Endothelial cell of umbilical vein (primary cell): Measurements from ENCODE around the gene MUTYH. TPM values are rescaled to one million over a fixed set of nuclear protein-coding genes. Genes with fewer than 3 reads are reported as not detected.

Source experiments
- Bru-seq: library from RNA; stranded (reverse); fragments of 400-500 nt; gene quantifications from one replicate; lab custom pipeline; 2021; lab: Mats Ljungman, UMichigan
- BruChase-seq, 2 experiments: library from RNA; stranded (reverse); fragments of 400-500 nt; gene quantifications; one replicate each; lab custom pipeline; 2021; lab: Mats Ljungman, UMichigan
- BruUV-seq: library from RNA; stranded (reverse); fragments of 400-500 nt; replicated peaks from 2 replicates; lab custom pipeline; 2021; lab: Mats Ljungman, UMichigan
- CTCF ChIA-PET: fragments of 300-600, 350-600 bp; sonication (Branson Sonifier 250); formaldehyde crosslinking; loops from one replicate; lab custom pipeline; 2021; ENCODE audit warnings: antibody characterized with exemption, inconsistent platforms; lab: Charles Lee
- POLR2A ChIA-PET: fragments of 300-600, 350-600 bp; sonication (Branson Sonifier 250); formaldehyde crosslinking; loops from one replicate; lab custom pipeline; 2021; ENCODE audit warnings: antibody characterized with exemption, inconsistent platforms; lab: Charles Lee
- DNase-seq: peaks from one replicate; pipeline ENCODE4 v3.0.0-alpha.2; 2011; ENCODE audit warnings: low read depth, low spot score
- FAIRE-seq: peaks from 2 replicates; lab custom pipeline; 2011; peaks lifted over from hg19 to GRCh38; lab: Jason Lieb, UNC
- H2AFZ ChIP-seq: 2 replicates; pipeline ENCODE4 v1.6.0; 2012; ENCODE audit warnings: low read depth, low read length, control low read depth, inconsistent platforms
- H3K27ac ChIP-seq: 2 replicates; pipeline ENCODE4 v1.5.1; 2011; ENCODE audit warnings: low read depth, mild to moderate bottlenecking, control low read depth, low read length, moderate library complexity; ENCODE audit not compliant: insufficient read depth
- H3K27me3 ChIP-seq, 2 experiments: 2 replicates each; pipeline versions ENCODE4 v1.6.0 to v1.6.1; 2011; ENCODE audit warnings: low read length in 2 of 2, mixed read lengths in 1 of 2; ENCODE audit not compliant: control insufficient read depth in 2 of 2, insufficient read depth in 2 of 2
- H3K36me3 ChIP-seq, 2 experiments: 2 replicates in 1 of 2; 3 replicates in 1 of 2; pipeline ENCODE4 v1.5.1; 2011; ENCODE audit warnings: low read length in 2 of 2, mild to moderate bottlenecking in 1 of 2, moderate library complexity in 1 of 2; ENCODE audit not compliant: control insufficient read depth in 2 of 2, insufficient read depth in 2 of 2; ENCODE audit errors: extremely low read depth in 1 of 2
- H3K4me1 ChIP-seq: 3 replicates; pipeline ENCODE4 v1.5.1; 2011; ENCODE audit warnings: mild to moderate bottlenecking, low read length; ENCODE audit not compliant: control insufficient read depth, insufficient read depth; ENCODE audit errors: extremely low read depth
- H3K4me2 ChIP-seq: 2 replicates; pipeline ENCODE4 v1.6.1; 2011; ENCODE audit warnings: low read length, control low read depth, mixed read lengths; ENCODE audit not compliant: insufficient read depth
- H3K4me3 ChIP-seq, 3 experiments: fragments of 200-600 bp in 1 of 3; sonication (generic), shearing (Covaris generic) in 1 of 3; replicated peaks in 1 of 3; 2 replicates each; pipeline ENCODE4 v1.5.1; 2011 to 2016; ENCODE audit warnings: control low read depth in 3 of 3, low read length in 3 of 3, mild to moderate bottlenecking in 2 of 3, inconsistent platforms in 1 of 3, low read depth in 1 of 3, moderate library complexity in 1 of 3; ENCODE audit not compliant: insufficient read depth in 1 of 3
- H3K79me2 ChIP-seq: 2 replicates; pipeline ENCODE4 v1.6.0; 2012; ENCODE audit warnings: low read length, inconsistent platforms; ENCODE audit not compliant: control insufficient read depth, insufficient read depth
- H3K9ac ChIP-seq: replicated peaks from 2 replicates; pipeline ENCODE3; 2011; ENCODE audit warnings: low read length, control low read depth; ENCODE audit not compliant: insufficient read depth; ENCODE audit errors: extremely low read depth
- H3K9me1 ChIP-seq: replicated peaks from 3 replicates; pipeline ENCODE4 v1.6.0; 2011; ENCODE audit warnings: mild to moderate bottlenecking, low read length; ENCODE audit not compliant: control insufficient read depth, insufficient read depth; ENCODE audit errors: extremely low read depth
- H3K9me3 ChIP-seq: replicated peaks from 2 replicates; pipeline ENCODE4 v1.5.1; 2012; ENCODE audit warnings: low read length, inconsistent platforms; ENCODE audit not compliant: control insufficient read depth, insufficient read depth
- H4K20me1 ChIP-seq: replicated peaks from 2 replicates; pipeline ENCODE3; 2011; ENCODE audit warnings: mild to moderate bottlenecking, low read length; ENCODE audit not compliant: control insufficient read depth, insufficient read depth; ENCODE audit errors: extremely low read depth
- CTCF ChIP-seq, 2 donors: IDR thresholded peaks; 1 replicate in 1 of 2; 2 replicates in 1 of 2; pipeline ENCODE4 v1.5.1; 2011; ENCODE audit warnings: low read length in 2 of 2, mild to moderate bottlenecking in 2 of 2, moderate library complexity in 2 of 2, control low read depth in 1 of 2, inconsistent platforms in 1 of 2, low read depth in 1 of 2; ENCODE audit not compliant: insufficient read depth in 1 of 2; ENCODE audit errors: extremely low read depth in 1 of 2
- EZH2 ChIP-seq: IDR thresholded peaks from 2 replicates; pipeline ENCODE4 v1.6.1; 2012; ENCODE audit warnings: borderline replicate concordance, low read depth, mild to moderate bottlenecking, moderate library complexity, low read length, inconsistent platforms; ENCODE audit not compliant: severe bottlenecking
- FOS ChIP-seq: IDR thresholded peaks from 2 replicates; pipeline ENCODE4 v1.6.1; 2011; ENCODE audit warnings: mild to moderate bottlenecking, low read length, moderate library complexity, borderline replicate concordance; ENCODE audit not compliant: insufficient read depth
- GATA2 ChIP-seq: IDR thresholded peaks from 2 replicates; pipeline ENCODE4 v1.7.0; 2011; ENCODE audit warnings: low read depth, mild to moderate bottlenecking, moderate library complexity, mixed read lengths, low read length; ENCODE audit not compliant: insufficient read length, insufficient read depth
- JUN ChIP-seq: IDR thresholded peaks from 2 replicates; pipeline ENCODE4 v1.6.1; 2011; ENCODE audit warnings: borderline replicate concordance, low read depth; ENCODE audit not compliant: insufficient read length, insufficient read depth
- MAX ChIP-seq: IDR thresholded peaks from 2 replicates; pipeline ENCODE4 v1.6.1; 2011; ENCODE audit not compliant: insufficient read depth, insufficient read length
- MYC ChIP-seq: IDR thresholded peaks from one replicate; pipeline ENCODE4 v1.6.1; 2011; ENCODE audit warnings: mild to moderate bottlenecking, low read depth, low read length
- POLR2A ChIP-seq: IDR thresholded peaks from 2 replicates; pipeline ENCODE4 v1.6.1; 2012; ENCODE audit warnings: low read depth, mild to moderate bottlenecking, control low read depth, low read length
- POLR2AphosphoS5 ChIP-seq: IDR thresholded peaks from 2 replicates; pipeline ENCODE4 v1.6.1; 2012; ENCODE audit warnings: low read depth, mild to moderate bottlenecking, control low read depth, low read length, moderate library complexity; ENCODE audit not compliant: insufficient read depth
- dilution Hi-C: fragments of 300-500 bp; cut with MboI; formaldehyde crosslinking; loops from one replicate; pipeline ENCODE4 v1.15.0; 2019; ENCODE audit warnings: low sequenced_read_pairs; ENCODE audit not compliant: extremely low pct_ligation_motif_present
- intact Hi-C: fragments of 100-400 bp; cut with micrococcal nuclease; formaldehyde crosslinking; loops from one replicate; pipeline ENCODE4 v1.10.0; 2022
- long read RNA-seq: library from polyadenylated mRNA; stranded (forward); transcript quantifications from one replicate; pipeline ENCODE4 v2.0.0, GENCODE V29; 2021
- polyA minus RNA-seq, 3 experiments: library from RNA; depleted of rRNA, polyadenylated mRNA; stranded (reverse); fragments of >200 nt; gene quantifications; 1 replicate in 1 of 3; 2 replicates in 2 of 3; pipeline ENCODE4 v1.2.3, GENCODE V29; 2011
- polyA plus RNA-seq, 4 experiments: library from polyadenylated mRNA; depleted of rRNA in 3 of 4; stranded (reverse) in 3 of 4; unstranded in 1 of 4; fragments of >200 nt; gene quantifications; 2 replicates each; pipeline versions ENCODE4 v1.2.1 to v1.2.3, GENCODE V29; 2011 to 2012; ENCODE audit warnings: missing spikeins in 1 of 4
- total RNA-seq: library from RNA; stranded (reverse); gene quantifications from 2 replicates; pipeline ENCODE4 v1.2.3, GENCODE V29; 2021

MUTYH gene
- total RNA-seq: 14.3 and 16.6 TPM in 2 replicates
- 12.3 and 15.0 TPM in 2 replicates for polyA plus RNA-seq
- polyA plus RNA-seq (2011; cell fraction: cytosol; rRNA removed): 7.5 and 10.4 TPM in 2 replicates
- polyA plus RNA-seq (2011; cell fraction: nucleus; rRNA removed): 57.5 and 66.2 TPM in 2 replicates
- polyA plus RNA-seq (2012): 6.0 and 8.2 TPM in 2 replicates
- 6.1 and 9.3 TPM in 2 replicates for polyA minus RNA-seq
- polyA minus RNA-seq (2011; cell fraction: cytosol; rRNA and poly(A)+ RNA removed): 8.7 TPM
- polyA minus RNA-seq (2011; cell fraction: nucleus; rRNA and poly(A)+ RNA removed): 11.3 and 14.0 TPM in 2 replicates
- percentile 52 among the genes with signal in this experiment for Bru-seq, nascent RNA
- BruChase-seq, experiment 1, labeled RNA remaining after a 6-hour chase: percentile 51 among the genes with signal in this experiment
- percentile 52 among the genes with signal in this experiment for BruChase-seq, experiment 2, labeled RNA remaining after a 2-hour chase
- long read RNA-seq, transcript MUTYH-206 (16 exons, 1,888 nt): major isoform, 5 of 29 reads
- long read RNA-seq, partial matches to known transcripts: 6 of 29 reads
- long read RNA-seq, other reads (novel, unspliced or antisense): 13 of 29 reads

DNA sequence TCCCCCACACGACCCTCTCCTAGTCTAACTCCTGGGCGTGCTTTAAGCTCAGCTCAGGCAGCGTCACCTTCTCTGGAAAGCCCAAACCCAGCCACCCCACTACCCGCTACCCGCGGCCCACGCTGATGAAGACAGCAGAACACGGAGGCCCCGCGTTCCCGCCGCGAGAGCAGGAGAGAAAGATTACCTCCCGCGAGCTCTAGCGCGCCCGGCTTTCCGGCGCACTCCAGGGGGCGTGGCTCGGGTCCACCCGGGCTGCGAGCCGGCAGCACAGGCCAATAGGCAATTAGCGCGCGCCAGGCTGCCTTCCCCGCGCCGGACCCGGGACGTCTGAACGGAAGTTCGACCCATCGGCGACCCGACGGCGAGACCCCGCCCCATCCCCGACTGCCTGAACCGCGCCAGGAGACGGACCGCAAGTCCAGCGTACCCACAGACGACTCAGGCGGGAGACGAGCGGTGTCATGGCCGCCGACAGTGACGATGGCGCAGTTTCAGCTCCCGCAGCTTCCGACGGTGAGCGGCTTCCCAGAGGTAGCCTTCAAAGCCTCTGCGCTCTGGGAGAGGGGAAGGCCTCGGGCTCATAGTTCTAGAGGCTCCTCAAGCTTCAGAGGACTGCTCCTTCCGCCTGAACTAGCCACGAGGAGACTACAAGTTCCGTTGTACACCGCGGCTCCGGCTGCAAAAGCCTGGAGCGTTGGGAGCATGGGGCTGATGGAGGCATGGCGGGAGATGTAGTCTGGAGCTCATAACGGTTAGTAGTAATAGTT is at the start of gene MUTYH, which contains the start of gene TOE1:
TSS of gene MUTYH (minus strand) at position 652 of the 770 bp plus-strand sequence. CDS start 5,935 bp downstream, outside the sequence.
TSS of gene TOE1 (plus strand) at position 382 of the 770 bp plus-strand sequence. CDS start at position 465, 83 bp downstream.
- peak; percentile 94 for DNase-seq
- H3K79me2 ChIP-seq: peaks cover 24% of the 10 kb centered on the region
- POLR2A ChIA-PET: interaction anchor here (0.6 to 2.9 kb wide), 15 partner anchors 9 to 610 kb away, joined by 3 to 33 read pairs (median 5); partner anchors contain the start of genes CCDC163, HPDL, MMACHC and PRDX1
- no peaks in the 10 kb centered on the region for H4K20me1 ChIP-seq
- dilution Hi-C loops (no loop called here), intact Hi-C loops (loop anchor here (1.0 to 5.0 kb wide), 7 partner anchors 13 to 347 kb away; partner anchors contain the start of genes CCDC163, GPBP1L1, MMACHC and TESK2)
- CTCF ChIA-PET: interaction anchor here (0.8 to 3.5 kb wide), 16 partner anchors 9 to 549 kb away, joined by 3 to 35 read pairs (median 8); partner anchors contain the start of genes HECTD3, TESK2 and UROD
- no peak for TF ChIP-seq MAX
- no peak for TF ChIP-seq JUN
- no peak for TF ChIP-seq CTCF (IDR thresholded peaks at IDR 0.05; ENCODE audit: extremely low read depth in 1 of 2, insufficient read depth in 1 of 2, low read depth in 1 of 2, low read length in 2 of 2)
- no peak for TF ChIP-seq FOS
- no peak for TF ChIP-seq EZH2
- TF ChIP-seq MYC: peak; percentile 3
- TF ChIP-seq GATA2: no peak
- peak; percentile 72 for TF ChIP-seq POLR2A
- TF ChIP-seq POLR2AphosphoS5: peak; percentile 86
- FAIRE-seq: peak; percentile 99
- peaks cover 8 to 11% of the 10 kb centered on the region in 2 experiments for H3K36me3 ChIP-seq
- peak within 1 kb of the TSS; percentile 48 to 82 (median 56) for H3K4me3 ChIP-seq
- no peaks in the 10 kb centered on the region for H3K9me3 ChIP-seq
- H3K27ac ChIP-seq: peak within 1 kb of the TSS; percentile 85
- H3K4me2 ChIP-seq: peak within 1 kb of the TSS; percentile 75
- no peaks in the 10 kb centered on the region for H3K9me1 ChIP-seq
- H2AFZ ChIP-seq: peak within 1 kb of the TSS; percentile 63
- no TSS peak for BruUV-seq
- peak within 1 kb of the TSS; percentile 81 for H3K9ac ChIP-seq
- peaks cover 22% of the 10 kb centered on the region for H3K4me1 ChIP-seq
- no peaks in the 10 kb centered on the region for H3K27me3 ChIP-seq
